Measurements from ENCODE around the gene RCE1.

The RCE1 gene

GRCh38 chr11:66857927-66858185 is 14.6 kb downstream of the RCE1 start:
- no peak for DNase-seq

DNA sequence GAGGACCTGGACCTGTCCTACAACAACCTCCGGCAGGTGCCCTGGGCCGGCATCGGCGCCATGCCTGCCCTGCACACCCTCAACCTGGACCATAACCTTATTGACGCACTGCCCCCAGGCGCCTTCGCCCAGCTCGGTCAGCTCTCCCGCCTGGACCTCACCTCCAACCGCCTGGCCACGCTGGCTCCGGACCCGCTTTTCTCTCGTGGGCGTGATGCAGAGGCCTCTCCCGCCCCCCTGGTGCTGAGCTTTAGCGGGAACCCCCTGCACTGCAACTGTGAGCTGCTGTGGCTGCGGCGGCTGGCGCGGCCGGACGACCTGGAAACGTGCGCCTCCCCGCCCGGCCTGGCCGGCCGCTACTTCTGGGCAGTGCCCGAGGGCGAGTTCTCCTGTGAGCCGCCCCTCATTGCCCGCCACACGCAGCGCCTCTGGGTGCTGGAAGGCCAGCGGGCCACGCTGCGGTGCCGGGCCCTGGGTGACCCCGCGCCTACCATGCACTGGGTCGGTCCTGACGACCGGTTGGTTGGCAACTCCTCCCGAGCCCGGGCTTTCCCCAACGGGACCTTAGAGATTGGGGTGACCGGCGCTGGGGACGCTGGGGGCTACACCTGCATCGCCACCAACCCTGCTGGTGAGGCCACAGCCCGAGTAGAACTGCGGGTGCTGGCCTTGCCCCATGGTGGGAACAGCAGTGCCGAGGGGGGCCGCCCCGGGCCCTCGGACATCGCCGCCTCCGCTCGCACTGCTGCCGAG is 15.1 kb downstream of the RCE1 start:
- DNase-seq = no peak

DNA sequence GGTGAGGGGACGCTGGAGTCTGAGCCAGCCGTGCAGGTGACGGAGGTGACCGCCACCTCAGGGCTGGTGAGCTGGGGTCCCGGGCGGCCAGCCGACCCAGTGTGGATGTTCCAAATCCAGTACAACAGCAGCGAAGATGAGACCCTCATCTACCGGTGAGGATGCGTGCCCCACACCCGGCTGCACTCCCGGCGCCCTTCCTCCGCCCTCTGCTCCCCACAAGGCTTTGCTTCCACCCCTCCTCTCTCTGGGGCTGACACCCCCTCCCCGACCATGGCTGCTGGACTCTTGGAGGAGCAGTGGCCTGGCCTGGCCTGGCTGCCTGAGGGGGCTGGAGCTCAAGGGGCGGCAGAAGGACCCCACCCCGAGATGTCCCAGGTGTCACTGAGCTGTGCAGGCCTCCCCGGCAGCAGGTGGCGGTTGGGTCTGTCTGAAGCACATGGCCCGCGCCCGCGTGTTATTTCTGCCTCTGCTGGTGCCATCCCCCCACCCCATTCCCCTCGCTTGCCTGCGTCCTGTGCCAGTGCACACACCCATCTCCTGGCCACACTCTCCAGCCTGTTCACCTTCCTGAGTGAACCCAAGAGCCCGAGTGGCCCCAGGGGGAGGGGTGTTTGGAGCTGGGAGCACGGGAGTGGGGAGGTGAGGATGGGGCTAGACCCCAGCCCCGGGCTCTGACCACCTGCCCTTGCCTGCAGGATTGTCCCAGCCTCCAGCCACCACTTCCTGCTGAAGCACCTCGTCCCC is 15.9 kb downstream of the RCE1 start:
- DNase-seq = no peak

GRCh38 chr11:66859686-66860448 is 16.6 kb downstream of the RCE1 start:
- DNase-seq = peak; percentile 46

GRCh38 chr11:66860449-66860831 is 17.2 kb downstream of the RCE1 start:
- no peak for DNase-seq

GRCh38 chr11:66861038-66861773 is 18.0 kb downstream of the RCE1 start:
- DNase-seq = no peak

- DNase-seq = no peak
Observed at GRCh38 chr11:66861774-66862558, 18.7 kb downstream of the RCE1 start.

GRCh38 chr11:66862559-66863037 is 19.4 kb downstream of the RCE1 start:
- no peak for DNase-seq

DNA sequence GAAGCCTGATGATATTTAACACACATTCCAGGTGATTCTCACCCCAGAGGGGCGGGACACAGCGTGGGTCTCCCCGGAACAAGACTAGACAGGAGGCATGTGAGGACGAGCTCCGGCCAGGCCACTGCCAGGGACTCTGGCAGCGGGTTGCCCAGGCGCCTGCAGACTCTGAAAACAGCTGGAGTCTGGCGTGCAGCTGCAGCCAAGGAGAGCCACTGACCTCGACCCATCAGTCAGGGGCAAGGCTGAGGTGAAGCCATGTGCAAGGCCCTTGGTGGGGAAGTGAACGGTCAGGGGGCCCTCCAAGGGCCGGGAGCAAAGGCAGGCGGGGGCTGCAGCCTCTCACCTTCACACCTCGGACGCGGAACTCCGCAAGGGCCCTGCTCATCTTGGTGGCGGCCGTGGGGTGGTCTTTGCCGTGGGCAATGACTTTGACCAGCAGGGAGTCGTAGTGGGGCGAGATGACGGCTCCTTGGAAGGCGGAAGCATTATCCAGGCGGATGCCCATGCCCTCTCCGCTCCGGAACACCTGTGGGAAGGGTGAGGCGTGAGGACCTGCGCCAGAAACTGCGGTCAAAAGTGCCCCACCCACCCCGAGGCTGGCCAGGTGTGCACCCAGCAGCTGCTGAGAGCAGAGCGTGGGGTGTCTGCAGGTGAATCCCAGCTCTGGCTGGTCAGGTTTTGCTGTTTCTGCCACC is 20.3 kb downstream of the RCE1 start:
- DNase-seq = no peak

GRCh38 chr11:66864172-66864901 is 21.1 kb downstream of the RCE1 start:
- no peak for DNase-seq

GRCh38 chr11:66864924-66865697 is 21.9 kb downstream of the RCE1 start:
- no peak for DNase-seq

- DNase-seq = no peak
Observed at GRCh38 chr11:66866007-66866406, 22.8 kb downstream of the RCE1 start.

DNA sequence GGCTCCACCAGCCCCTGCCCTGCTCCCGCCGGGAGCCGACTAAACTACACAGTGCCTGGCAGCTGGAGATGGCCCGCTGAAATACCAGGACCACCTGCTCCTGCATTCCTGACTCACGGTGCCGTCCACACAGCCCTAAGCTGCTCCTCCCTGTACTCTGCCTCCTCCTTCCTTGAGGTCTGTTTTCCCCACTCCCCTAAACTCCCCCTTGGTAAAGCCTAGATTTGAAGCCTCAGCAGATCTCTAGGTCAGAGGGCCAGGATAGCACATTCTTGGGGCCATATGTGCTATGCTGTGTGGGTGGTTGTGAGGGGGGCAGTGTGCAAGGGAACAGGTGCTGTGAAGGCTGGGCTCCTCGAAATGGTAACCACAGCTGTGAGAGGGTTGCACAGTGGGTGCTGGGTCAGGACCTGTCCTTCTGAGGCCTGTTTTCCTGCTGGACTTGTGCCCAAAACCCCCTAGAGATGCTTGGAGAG is 23.3 kb downstream of the RCE1 start:
- DNase-seq = no peak

DNA sequence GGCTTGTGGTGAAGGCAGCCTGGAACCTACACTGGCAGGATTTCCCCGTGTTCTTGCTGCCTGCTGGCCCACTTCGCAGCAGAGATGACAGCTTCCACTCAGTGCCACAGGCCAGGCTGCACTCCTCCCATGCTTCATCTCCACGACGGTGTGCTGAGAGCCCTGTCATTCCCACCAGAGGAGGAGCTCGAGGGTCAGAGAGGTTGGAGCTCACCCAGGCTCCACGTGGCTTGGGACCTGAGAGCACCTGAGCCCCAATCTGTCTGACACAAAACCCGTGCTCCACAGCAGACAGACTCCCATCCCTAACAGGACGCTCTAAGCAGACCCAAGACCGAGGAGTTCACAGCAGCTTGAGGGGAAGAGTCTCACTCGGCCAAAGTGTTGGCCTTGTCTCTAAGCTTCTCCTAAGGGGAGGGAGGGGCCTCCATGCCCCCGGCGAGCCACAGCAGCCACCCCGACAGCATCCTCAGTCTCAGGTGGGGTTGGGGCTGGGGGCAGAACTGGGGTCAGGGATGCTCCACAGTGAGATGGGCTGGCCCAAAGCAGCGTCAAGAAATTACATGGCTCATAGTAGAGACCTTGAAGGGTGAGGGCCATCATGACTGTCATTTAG is 24.3 kb downstream of the RCE1 start:
- no peak for DNase-seq

DNA sequence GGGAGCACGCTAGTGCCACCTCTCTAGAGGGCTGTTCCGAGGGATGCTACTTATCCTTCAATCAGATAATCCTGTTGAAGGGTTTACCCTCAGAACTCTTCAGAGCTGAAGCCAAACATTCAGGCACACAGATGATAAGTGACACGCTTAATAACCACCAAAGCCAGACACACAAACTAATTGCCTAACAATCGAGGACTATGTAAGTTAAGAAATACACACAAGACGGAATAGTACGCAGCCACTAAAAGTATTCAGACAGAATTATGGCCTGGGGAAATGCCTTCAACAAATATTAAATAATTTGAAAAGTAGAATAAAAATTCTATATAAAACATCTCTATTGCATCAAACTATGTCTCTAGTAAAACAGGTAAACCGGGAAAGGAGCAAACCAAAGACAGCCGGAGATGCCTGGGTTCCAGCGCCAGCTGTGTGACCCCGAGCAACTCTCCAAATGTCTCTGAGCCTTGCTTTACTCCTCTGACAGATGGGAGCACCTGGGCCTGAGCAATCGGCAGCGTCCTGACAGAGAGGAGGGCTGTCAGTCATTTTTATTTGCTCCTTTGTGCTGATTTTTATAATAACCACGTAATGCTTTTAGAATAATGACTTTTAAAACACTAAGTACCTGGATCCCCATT is 25.0 kb downstream of the RCE1 start:
- no peak for DNase-seq

- DNase-seq = peak; percentile 88
Observed at GRCh38 chr11:66868726-66869566, 25.7 kb downstream of the RCE1 start.

GRCh38 chr11:66869567-66869870 is 26.3 kb downstream of the RCE1 start:
- no peak for DNase-seq

GRCh38 chr11:66870131-66870530 is 26.9 kb downstream of the RCE1 start:
- no peak for DNase-seq

Data from hematopoietic multipotent progenitor cell treated with erythropoietin and hydrocortisone succinate and interleukin-3 and kit ligand, for 6 days (in vitro differentiated cells).